PC-3 (cell line): ENCODE data around the gene ZFHX3.

ENCODE experiments used
- CTCF ChIP-seq: fragments of 300-600 bp; sonication (generic); conservative IDR thresholded peaks from 2 replicates; pipeline ENCODE4 v1.5.1; 2017; ENCODE audit warnings: antibody characterized with exemption, low read depth, mild to moderate bottlenecking, low read length
- EZH2phosphoT487 ChIP-seq: fragments of 300-600 bp; sonication (generic); IDR thresholded peaks from 2 replicates; pipeline ENCODE4 v1.6.1; 2018; ENCODE audit warnings: mild to moderate bottlenecking, antibody characterized with exemption, low read length, borderline replicate concordance

- TF ChIP-seq CTCF (no peak), EZH2phosphoT487 (no peak)
Measured at GRCh38 chr16:73024571-73025105, 23.3 kb downstream of the ZFHX3 start.
